HL-60 (cell line): ENCODE results near the gene PLA2G6.

ENCODE experiments used
- POLR2AphosphoS5 ChIP-seq: IDR thresholded peaks from 2 replicates; pipeline ENCODE4 v1.6.1; 2012; ENCODE audit warnings: low read depth
- TF ChIP-seq, protein P1 (sequence below): IDR thresholded peaks from one replicate; pipeline ENCODE4 v1.5.1; 2011; ENCODE audit warnings: low read length, control low read depth, inconsistent platforms; ENCODE audit not compliant: insufficient read depth

DNA sequence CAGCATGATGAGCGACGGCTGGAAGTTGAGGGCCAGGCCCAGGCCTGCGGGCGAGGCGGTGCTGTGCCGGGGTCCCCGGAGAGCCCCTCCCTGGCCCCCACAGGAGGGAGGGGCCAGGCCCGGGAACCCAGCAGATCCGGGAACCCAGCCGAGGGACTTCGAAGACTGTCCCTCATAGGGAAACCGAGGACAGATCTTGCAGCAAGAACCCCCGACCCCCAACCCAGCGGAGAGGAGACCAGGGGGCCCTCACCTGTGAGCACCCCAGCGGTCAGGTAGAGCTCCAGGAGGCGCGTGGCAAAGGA lies 100.0 kb downstream of the PLA2G6 start:
- TF ChIP-seq, protein P1, sequence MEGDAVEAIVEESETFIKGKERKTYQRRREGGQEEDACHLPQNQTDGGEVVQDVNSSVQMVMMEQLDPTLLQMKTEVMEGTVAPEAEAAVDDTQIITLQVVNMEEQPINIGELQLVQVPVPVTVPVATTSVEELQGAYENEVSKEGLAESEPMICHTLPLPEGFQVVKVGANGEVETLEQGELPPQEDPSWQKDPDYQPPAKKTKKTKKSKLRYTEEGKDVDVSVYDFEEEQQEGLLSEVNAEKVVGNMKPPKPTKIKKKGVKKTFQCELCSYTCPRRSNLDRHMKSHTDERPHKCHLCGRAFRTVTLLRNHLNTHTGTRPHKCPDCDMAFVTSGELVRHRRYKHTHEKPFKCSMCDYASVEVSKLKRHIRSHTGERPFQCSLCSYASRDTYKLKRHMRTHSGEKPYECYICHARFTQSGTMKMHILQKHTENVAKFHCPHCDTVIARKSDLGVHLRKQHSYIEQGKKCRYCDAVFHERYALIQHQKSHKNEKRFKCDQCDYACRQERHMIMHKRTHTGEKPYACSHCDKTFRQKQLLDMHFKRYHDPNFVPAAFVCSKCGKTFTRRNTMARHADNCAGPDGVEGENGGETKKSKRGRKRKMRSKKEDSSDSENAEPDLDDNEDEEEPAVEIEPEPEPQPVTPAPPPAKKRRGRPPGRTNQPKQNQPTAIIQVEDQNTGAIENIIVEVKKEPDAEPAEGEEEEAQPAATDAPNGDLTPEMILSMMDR: no peak
- TF ChIP-seq POLR2AphosphoS5: no peak
